ENCODE data around the gene BSX. TPM values are rescaled to one million over a fixed set of nuclear protein-coding genes. Genes with fewer than 3 reads are reported as not detected.

Gene BSX
- total and polyA plus RNA-seq, 2 of the 4 experiments (the other 2 are of a cell fraction): not detected

DNA sequence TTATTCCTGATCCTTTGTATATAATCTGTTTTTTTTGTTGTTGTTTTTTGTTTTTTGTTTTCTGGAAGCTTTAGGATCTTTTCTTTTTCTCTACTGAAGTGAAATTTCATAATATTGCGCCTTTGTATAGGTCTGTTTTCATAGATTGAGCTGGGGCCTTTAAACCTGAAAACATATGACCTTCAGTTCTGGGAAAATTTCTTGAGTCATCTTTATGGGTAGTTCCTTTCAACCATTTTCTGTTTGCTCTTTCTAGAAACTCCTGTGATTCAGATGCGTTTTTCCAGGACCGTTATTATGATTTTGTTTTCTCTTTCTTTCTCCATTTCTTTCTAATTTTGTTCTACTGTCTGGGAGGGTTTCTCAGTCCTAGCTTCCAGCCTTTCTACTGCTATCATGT, 43.7 kb downstream of the BSX start:
- no peak for TF ChIP-seq MAZ (IDR thresholded peaks at IDR 0.05; ENCODE audit: borderline replicate concordance, low read depth, low read length)
- TF ChIP-seq RCOR1 (IDR thresholded peaks at IDR 0.05; ENCODE audit: insufficient replicate concordance, low read length): no peak
- TF ChIP-seq RAD21 (IDR thresholded peaks at IDR 0.05; ENCODE audit: low read length): no peak
- Histone ChIP-seq H3K4me3 (ENCODE audit: insufficient read depth, low read depth, low read length) (no peak overlapping the region), H3K4me1 (ENCODE audit: control insufficient read depth, insufficient read depth, low read length) (no peaks in the 10 kb centered on the region), H3K23ac (ENCODE audit: low read depth, low read length) (no peak overlapping the region), H3K9me1 (ENCODE audit: insufficient read depth, low read length) (no peaks in the 10 kb centered on the region), H3K27ac (ENCODE audit: insufficient read depth, low read length) (no peak overlapping the region), H4K91ac (ENCODE audit: insufficient read depth, low read depth, low read length) (no peak overlapping the region), H4K5ac (ENCODE audit: low read depth, low read length) (no peak overlapping the region), H2BK20ac (ENCODE audit: low read depth, low read length) (no peak overlapping the region), H2AK5ac (ENCODE audit: low read depth, low read length) (no peak overlapping the region), H3K18ac (ENCODE audit: low read depth, low read length) (no peak overlapping the region), H3K36me3 (ENCODE audit: control insufficient read depth, insufficient read depth, low read length) (no peaks in the 10 kb centered on the region), H3K9ac (ENCODE audit: low read depth, low read length) (no peak overlapping the region), H2AK9ac (replicated peaks; ENCODE audit: low read depth, low read length, poor library complexity) (no peak overlapping the region), H2BK5ac (ENCODE audit: low read depth, low read length, poor library complexity, severe bottlenecking) (no peak overlapping the region), H4K8ac (ENCODE audit: low read depth in 2 of 2, low read length in 2 of 2) (no peak overlapping the region), H3K9me3 (ENCODE audit: control insufficient read depth, insufficient read depth, low read length) (no peaks in the 10 kb centered on the region), H3K4me2 (ENCODE audit: low read depth, low read length) (no peak overlapping the region), H3K27me3 (ENCODE audit: control insufficient read depth, insufficient read depth, low read length) (peaks cover 11% of the 10 kb centered on the region), H2AFZ (replicated peaks; ENCODE audit: low read length, poor library complexity) (no peak overlapping the region), H2BK120ac (ENCODE audit: low read depth, low read length) (no peak overlapping the region), H2BK15ac (ENCODE audit: low read depth, low read length) (no peak overlapping the region), H4K20me1 (ENCODE audit: insufficient read depth, low read length) (no peaks in the 10 kb centered on the region), H3K56ac (ENCODE audit: extremely low read depth, insufficient read depth, low read length) (no peak overlapping the region), H3K79me1 (ENCODE audit: low read depth in 1 of 2, low read length in 2 of 2) (no peaks in the 10 kb centered on the region), H3K14ac (replicated peaks; ENCODE audit: low read depth, low read length) (no peak overlapping the region), H3K4ac (ENCODE audit: low read depth, low read length) (no peak overlapping the region)
- ChIA-PET POLR2A (ENCODE audit: unreplicated experiment) (no interaction called here), CTCF (no interaction called here)
- ATAC-seq (ENCODE audit: low read depth): no peak
- DNase-seq: no peak
- dilution Hi-C loops (cut with HindIII; ENCODE audit: low sequenced_read_pairs, unreplicated experiment) (no loop called here), in situ Hi-C loops (cut with MboI; ENCODE audit: low sequenced_read_pairs) (no loop called here), intact Hi-C loops (cut with micrococcal nuclease) (no loop called here)
- BruUV-seq (replicated peaks): no TSS peak
- WGBS, 2 experiments (ENCODE audit: extremely low coverage in 2 of 2, insufficient read length in 1 of 2): no CpG with 5 or more reads among the region's 3 CpGs

All from IMR-90 (cell line).